HG02759 (cell line): Measurements from ENCODE around the gene COPS2.

Source experiments
- ATAC-seq: cut with Tn5 transposase; IDR thresholded peaks from one replicate; pipeline ENCODE4 v1.9.1; 2021; ENCODE audit warnings: mild to moderate bottlenecking, moderate library complexity; ENCODE audit not compliant: unreplicated experiment

Gene COPS2

DNA sequence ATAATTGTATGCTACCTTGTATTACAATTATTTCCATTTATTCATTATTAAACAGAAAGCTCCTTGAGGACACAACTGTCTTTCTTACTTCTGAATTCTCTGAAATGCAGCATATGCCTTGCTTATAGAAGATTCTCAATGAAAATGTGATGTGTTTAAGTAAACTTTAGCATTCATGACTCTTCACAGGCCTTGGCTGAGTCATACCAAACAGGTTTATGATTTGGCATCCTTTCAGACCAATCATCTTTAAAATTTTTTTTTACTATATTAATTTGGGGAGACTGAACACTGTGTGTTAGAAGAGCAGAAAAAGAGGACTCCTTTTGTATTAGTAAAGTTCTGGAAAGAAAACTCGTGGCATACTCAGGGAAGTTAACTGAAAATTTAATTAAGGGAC lies 8.3 kb upstream of the COPS2 start:
- no peak for ATAC-seq

DNA sequence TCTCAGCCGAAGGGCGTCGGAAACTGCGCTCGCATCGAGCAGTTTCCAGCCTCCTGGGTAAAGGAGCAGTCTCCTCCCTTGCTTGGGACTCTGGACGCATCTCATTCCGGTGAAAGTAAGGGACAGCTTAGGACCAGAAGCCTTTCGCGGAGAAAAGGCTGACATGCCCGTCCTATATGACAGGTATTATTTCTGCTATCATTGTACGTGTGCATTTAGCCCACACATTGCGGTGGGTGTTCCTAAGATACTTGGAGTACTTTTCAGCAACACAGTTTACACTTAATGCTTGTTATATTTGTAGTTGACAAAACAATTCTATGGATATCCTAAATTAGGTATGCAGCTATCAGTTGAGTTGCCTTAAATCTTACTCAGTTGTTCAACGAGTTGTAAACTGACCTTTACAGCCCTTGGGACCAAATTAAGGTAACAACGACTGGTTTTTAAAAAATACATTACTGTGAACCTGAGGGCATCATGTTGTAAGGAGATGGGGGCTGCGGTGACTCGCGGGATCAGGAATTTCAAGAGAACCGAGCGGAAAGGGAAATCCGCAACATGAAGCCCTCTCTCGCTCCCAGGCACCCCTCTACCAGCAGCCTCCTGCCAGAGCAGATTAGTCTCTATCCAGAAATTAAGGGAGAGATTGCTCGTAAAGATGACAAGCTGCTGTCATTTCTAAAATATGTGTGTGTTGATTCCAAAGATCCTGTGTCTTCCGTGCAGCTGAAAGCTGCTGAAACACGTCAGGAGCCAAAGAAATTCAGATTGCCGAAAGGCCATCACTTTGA lies 632 bp upstream of the COPS2 start:
- peak; percentile 16 for ATAC-seq

DNA sequence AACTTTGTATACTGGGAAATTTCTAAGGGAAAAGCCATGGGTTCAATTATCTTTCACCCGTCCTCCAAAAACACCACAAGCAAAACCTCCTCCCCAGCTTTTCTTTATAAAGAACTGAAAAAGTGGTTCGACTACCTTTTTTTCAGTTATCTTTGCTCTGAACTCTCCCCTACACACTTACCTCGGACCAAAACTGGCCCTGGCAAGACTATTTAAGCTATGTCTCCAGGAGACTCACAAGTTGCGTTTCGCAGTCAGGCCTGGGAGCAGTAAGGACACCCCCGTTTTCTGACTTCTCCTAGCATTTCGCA lies 645 bp downstream of the COPS2 start:
- peak; percentile 2 for ATAC-seq

DNA sequence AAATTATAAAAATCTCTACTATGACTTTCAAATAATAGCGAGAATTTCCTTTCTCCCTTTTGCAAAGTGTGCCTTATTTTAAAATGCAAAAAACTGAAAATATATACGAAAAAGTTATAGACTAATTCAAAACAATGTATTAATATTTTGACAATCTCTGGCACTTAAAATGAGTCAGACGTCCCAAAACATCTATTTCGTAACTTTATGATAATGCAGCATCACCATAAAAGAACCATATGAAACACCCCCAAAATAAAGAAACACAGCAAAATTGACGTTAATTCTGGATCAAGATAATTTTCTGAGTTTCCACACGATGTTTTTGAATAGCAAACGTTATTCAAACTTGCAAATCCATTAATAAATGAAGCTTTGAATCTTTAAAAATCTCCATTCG lies 1.0 kb downstream of the COPS2 start:
- ATAC-seq: no peak

DNA sequence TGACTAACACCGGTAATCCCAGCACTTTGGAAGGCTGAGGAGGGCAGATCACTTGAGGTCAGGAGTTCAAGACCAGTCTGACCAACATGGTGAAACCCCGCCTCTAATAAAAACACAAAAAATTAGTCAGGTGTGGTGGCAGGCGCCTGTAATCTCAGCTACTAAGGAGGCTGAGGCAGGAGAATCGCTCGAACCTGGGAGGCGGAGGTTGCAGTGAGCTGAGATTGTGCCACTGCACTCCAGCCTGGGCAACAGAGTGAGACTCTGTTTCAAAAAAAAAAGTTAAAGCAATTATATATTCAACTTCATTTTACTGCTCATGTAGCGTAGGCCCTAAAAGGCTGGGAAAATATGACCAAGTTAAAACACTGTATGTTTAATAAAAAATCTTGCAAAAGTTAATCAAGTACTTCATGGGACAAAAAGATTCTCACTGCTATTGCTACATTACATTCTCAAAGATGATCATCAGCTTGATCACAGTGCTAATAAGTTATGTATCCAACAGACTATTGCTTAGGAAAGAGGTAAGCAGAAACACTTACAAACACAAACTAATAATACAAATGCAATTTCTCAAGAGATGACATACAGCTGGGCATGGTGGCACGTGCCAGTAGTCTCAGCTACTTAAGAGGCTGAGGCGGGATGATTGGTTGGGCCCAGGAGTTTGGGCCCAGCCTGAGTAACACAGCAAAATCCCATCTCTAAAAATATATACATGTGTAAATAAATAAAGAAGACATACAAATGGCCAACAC lies 2.7 kb downstream of the COPS2 start:
- ATAC-seq: no peak

DNA sequence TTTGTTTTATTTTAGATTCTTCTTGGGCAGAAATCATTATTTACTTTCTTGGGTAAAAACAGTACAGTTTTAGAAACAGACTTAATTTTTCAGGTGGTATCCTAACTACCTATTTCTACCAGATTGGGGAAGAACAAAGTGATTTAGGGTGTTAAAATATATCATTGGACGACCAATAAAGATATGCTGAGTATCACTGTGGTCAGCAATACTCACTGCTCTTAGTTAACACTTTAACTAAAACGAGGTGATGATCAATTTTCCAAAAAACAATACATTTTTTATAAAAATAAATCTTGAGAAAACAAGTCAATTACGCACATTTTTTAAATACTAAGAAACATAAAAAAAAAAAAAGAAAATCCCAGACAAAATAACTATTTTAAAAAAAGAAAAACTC lies 3.6 kb downstream of the COPS2 start:
- no peak for ATAC-seq

DNA sequence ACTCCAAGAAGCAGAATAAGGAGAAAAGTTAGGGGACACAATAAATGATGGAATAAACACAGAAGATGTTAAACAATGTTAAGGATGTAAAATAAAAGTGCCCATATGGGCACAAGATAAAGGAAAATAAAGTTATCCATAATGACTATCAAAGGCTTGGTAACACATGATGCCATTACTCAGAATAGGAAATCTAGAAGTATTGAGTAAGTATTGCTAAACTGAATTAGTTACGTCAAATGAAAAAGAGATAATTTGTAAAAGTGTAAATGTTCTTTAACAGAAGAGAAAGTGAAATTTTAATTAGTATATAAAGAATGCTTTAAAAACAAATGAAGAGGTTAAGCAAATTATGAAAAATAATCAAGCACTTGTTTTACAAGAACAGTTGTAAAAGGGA lies 6.7 kb downstream of the COPS2 start:
- ATAC-seq: no peak

DNA sequence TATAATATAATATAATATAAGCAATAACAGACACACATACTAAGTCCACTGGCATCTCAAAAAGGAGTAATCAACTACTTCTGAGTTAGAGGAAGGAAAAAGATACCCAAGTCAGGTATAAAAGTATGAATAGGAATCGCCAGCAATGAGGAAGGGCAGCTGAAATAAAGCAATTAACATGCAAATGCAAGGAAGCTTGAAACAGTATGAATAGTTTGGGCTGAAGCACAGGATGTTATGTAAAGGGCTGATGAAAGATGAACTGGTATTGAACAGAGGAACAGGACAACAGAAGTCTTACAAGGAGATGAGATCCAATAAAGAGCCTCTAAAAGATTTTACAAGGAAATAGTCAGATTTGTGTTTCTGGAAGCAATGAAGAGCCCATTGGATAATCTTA lies 7.1 kb downstream of the COPS2 start:
- no peak for ATAC-seq

DNA sequence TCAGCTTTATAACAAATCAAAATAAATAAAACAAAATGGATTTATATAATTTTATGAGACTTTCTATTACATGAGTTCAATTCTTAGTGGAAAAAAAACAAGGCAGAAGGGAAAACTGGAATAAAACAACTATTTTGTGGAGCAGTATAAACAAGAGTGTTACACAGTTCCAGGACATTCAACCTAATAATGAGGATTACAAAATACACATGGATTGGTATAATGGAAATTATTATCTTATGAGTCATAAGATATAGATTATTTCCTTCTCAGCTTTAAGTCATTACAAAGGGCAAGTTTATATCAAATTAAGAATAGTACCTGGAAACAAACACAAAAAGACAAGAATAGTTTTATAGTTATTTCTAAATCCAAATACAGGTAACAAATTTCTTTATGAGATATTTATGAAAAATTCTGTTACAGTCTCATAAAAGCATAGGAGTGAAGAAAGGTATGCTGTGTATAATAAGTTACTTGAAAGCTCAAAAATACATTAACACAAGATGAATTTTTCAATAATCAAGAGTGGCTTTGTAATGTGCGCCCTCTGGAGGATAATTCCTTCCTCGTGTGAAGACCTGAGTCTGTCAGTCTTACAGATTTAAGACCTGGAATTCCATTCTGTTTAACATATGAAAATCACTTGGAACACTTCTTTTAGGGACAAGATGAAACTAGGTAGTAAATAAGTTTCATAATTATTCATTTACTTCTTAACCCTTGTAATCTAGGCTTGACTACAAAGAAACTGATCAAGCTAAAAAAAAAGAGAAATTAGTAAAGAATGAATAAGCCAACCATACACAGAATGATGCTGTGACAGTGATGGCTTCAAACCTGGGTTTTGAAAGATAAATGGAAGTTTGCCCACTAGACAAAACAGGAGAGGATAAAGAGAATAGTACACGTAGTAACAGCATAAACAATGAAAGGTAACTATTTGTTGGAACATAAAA lies 9.5 kb downstream of the COPS2 start:
- ATAC-seq: no peak

DNA sequence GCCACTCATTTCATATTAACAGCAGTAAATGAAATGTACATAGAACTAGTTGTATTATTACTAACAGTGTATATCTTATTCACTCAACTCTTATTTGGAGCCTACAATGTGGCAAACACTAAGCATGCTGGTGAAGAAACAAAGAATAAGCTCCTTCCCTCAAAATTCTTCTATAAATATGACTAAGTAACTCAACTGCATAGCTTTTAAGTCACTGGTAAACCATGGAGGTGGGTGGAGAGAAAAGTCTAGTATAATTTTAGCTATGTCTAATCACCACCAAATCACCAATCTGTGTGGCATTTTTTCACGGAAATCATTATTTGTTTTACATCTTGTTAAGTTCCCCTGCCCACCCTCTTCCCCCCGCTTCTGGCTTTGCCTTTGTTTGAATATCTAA lies 17.5 kb downstream of the COPS2 start:
- no peak for ATAC-seq

DNA sequence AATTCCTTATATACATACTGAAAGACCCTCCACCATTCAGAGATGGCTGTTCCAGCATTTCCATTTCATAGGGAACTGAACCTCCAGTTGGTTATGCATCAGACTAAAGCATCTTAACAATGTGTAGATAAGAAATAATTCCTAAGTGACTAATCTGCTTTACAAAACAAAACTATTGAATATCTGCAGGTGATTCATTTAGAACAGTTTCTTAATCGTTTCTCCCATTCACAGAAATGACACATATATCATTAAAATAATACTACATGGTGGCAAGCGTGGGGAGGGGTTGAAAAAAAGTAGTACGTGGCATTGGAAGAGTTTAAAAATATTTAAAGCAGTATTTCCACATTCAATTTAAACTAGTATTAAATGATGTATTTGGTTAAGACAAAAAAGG lies 19.5 kb downstream of the COPS2 start:
- no peak for ATAC-seq

DNA sequence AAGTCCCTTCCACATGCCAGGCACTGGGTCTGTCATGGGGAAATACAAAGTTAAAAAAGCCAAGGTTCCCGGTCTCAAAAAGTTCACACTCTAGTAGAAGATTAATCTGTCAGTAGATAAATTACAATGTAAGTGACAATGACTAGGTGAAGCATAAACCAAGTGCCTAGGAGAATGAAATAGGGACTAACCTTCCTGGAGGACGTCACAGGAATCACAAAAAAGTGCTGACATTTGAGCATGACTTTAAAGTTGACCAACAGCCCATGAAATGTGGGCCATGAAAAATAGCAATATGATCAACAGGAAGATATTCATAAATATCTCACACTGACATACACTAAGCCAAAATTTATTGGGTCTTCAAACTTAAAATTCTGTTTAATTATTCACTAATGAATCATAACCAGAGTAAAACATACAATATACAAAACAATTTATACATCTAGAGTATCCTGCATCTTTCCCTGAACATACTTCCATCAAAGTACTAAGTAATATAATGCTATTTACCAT lies 20.0 kb downstream of the COPS2 start:
- ATAC-seq: no peak

DNA sequence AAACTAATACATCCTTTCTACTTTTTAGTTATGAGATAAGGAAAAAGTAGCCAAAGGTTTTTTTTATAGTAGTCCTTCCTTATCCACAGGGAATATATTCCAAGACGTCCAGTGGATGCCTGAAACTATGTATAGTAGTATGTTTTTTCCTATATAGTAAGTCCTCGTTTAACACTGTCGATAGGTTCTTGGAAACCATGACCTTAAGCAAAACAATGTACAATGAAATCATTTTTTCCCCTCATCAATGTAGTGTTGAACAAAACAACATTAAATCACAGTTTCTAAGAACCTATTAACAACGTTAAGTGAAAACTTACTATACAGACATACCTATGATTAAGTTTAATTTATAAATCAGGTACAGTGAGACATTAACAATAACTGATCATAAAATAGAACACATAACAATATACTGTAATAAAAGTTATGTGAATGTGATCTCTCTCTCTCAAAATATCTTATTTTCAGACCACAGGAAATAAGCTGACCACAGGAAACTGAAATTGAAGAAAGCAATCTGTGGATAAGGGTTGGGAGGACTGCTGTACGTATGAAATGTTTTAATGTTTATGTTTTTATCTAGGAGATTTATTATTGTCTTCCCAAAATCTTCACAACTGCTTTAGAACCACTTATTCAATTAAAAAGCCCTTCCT lies 20.6 kb downstream of the COPS2 start:
- no peak for ATAC-seq

DNA sequence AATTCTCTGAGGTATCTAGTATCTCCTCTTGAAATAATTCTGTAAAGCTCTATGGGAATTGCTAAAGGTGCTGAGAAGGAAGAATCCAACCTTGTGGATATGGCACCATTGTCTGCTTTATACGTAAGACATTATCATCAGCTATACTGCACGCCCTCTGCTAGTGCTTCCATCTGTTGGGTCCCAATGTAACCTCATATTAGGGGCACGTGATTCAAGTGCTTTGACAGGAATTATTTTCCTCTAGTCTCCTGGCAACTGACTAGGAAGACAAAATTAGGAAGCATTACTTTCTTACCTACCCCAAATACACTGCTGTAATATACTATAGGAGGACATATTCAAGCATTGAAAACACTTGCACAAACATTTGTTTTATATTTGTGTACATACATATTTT lies 24.0 kb downstream of the COPS2 start:
- no peak for ATAC-seq

DNA sequence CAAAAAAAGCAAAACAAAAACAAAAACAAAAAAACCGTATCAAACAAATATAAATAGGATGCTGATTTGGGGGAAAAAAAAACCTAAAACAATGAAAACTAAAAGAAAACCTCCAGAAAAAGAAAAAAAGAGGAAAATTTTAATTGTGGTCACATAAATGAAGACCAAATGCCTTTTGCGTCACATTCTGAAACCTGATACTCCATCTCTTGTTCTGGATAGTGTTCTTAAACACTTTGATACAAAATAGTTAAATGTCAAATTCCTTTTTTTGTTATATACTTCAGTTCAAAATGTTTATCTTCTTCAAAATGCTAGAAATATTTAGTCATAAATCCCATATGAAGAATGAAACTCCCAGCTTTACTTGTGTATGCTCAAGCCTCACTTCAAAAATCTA lies 31.0 kb downstream of the COPS2 start:
- ATAC-seq: no peak

DNA sequence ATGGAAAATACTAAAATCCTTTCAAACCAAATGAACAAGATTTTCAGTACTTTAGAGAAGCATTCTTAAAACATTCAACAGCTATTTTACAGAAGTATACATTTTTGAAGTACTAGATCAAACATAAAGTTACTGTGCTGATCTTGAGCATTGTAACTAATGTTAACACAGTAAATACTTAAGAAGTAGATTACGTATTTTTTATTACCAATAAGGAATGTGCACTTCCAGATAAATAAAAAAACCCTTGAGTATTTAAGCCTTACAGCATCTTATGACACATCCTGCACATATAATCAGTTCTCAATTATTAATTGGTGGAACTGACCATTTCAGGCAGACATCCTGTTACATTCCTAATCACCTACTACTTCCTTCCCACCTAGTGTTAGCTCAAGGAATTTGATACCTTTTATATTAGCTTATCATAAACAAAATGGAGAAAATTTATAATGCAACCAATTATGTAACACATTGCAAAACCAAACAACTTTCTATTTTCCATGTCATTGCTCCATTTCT lies 32.8 kb downstream of the COPS2 start:
- no peak for ATAC-seq

DNA sequence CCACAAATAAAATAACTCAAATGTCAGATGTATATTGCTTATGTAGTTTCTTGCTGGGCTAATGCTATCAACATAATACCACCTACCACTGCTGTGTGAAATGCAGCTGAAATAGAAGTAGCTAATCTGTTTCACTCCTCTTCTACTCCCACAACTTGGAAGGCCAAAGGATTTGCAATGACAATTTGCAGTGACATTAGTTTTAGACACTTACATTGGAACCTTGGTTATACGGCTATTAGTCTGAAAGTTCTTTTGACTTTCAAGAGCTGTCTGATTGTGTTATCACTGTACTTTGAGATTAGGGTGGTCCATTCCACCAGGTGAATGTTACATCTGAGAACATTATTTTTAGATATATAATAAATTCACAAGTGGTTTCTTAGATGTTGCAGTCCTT lies 33.5 kb downstream of the COPS2 start:
- ATAC-seq: no peak

DNA sequence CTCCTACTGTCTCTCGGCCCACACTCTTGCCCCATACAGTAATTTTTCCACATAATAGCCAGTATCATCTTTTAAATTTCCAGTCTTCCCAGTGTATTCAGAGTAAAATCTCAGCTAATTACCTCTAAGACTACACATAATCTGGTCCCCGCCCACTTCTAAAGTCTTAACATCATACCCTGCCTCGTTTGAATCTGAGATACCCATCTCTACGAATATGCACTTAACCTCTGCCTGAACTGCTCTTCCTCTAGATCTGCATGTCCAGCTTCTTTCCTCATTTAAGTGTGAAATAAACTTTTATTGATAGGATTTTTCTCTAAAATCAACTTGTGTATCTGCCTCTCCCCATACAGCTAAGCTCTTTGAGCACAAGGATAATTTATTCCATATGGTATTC lies 34.6 kb downstream of the COPS2 start:
- no peak for ATAC-seq

DNA sequence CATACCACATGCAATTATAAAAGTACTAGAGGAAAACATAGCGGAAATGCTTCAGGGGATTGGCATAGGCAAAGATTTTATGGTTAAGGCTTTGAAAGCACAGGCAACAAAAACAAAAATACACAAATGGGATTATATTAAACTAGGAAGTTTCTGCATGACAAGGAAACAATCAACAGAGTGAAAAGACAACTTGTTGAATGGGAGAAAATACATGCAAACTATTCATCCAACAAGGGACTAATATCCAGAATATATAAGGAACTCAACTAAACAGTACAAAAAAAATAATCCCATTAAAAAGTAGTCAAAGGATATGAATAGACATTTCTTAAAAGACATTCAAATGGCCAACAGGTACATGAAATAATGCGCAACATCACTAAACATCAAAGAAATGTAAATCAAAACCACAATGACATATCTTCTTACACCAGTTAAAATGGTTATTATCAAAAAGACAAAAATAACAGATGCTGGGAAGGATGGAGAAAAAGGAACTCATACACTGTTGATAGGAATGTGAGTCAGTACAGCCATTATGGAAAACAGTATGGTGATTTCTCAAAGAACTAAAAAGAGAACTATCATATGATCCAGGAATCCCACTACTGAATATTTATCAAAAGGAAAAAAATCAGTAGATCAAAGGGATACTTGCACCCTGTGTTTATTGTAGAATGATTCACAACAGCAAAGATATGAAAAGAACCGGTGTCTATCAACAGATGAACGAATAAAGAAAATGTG lies 39.1 kb downstream of the COPS2 start:
- no peak for ATAC-seq

DNA sequence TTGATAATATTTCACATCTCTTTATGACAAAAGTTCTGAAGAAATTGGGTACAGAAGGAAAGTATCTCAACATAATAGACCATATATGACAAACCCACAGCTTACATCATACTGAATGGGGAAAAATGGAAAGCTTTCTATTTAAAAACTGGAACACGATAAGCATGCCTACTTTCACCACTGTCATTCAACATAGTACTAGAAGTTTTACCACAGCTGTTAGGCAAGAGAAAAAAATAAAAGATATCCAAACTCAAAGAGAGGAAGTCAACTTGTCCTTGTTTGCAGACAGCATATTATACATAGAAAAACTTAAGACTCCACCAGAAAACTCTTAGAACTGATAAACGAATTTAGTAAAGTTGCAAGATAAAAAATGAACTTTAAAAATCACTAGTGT lies 40.3 kb downstream of the COPS2 start:
- ATAC-seq: no peak
